Small intestine (tissue), 7 donors: ENCODE measurements around the gene MPZL3. TPM values are rescaled to one million over a fixed set of nuclear protein-coding genes. Genes with fewer than 3 reads are reported as not detected.

Source experiments
- DNase-seq, 2 donors: peaks; one replicate each; pipeline versions ENCODE4 v3.0.0 to v3.0.0-alpha.2; 2013
- FAIRE-seq: peaks from 2 replicates; lab custom pipeline; 2012; peaks lifted over from hg19 to GRCh38; lab: Jason Lieb, UNC
- H3K27ac ChIP-seq, 3 donors: one replicate each; pipeline ENCODE4 v1.5.1; 2013; ENCODE audit warnings: low read length in 2 of 3, mild to moderate bottlenecking in 2 of 3, control low read depth in 1 of 3, inconsistent platforms in 1 of 3, low read depth in 1 of 3, moderate library complexity in 1 of 3
- H3K27me3 ChIP-seq, 3 donors: one replicate each; pipeline ENCODE4 v1.6.1; 2013; ENCODE audit warnings: low read length in 3 of 3, inconsistent platforms in 1 of 3; ENCODE audit not compliant: control insufficient read depth in 3 of 3, insufficient read depth in 3 of 3
- H3K36me3 ChIP-seq, 3 donors: one replicate each; pipeline ENCODE4 v1.6.1; 2013; ENCODE audit warnings: low read length in 3 of 3, inconsistent platforms in 1 of 3, low read depth in 1 of 3, mild to moderate bottlenecking in 1 of 3, moderate library complexity in 1 of 3; ENCODE audit not compliant: control insufficient read depth in 3 of 3, insufficient read depth in 2 of 3
- H3K4me1 ChIP-seq, 3 donors: one replicate each; pipeline ENCODE4 v1.6.1; 2013; ENCODE audit warnings: low read length in 2 of 3, inconsistent platforms in 1 of 3, low read depth in 1 of 3, mild to moderate bottlenecking in 1 of 3, moderate library complexity in 1 of 3; ENCODE audit not compliant: control insufficient read depth in 3 of 3, insufficient read depth in 2 of 3
- H3K4me3 ChIP-seq, 3 donors: one replicate each; pipeline ENCODE4 v1.5.1; 2013; ENCODE audit warnings: low read length in 3 of 3, control low read depth in 1 of 3, inconsistent platforms in 1 of 3, low read depth in 1 of 3, mild to moderate bottlenecking in 1 of 3, moderate library complexity in 1 of 3
- H3K9me3 ChIP-seq, 2 donors: one replicate each; pipeline ENCODE4 v1.6.1; 2013; ENCODE audit warnings: low read depth in 1 of 2, low read length in 1 of 2; ENCODE audit not compliant: control insufficient read depth in 2 of 2, insufficient read depth in 1 of 2
- WGBS, 3 donors: extraction: QIAGEN DNeasy Blood & Tissue Kit; methylation state at CpG; one replicate each; pipeline ENCODE4 v1.1.7; 2013; 5-methylcytosine and 5-hydroxymethylcytosine counted together
- polyA plus RNA-seq, 4 donors: library from polyadenylated mRNA; stranded (reverse) in 3 of 4; unstranded in 1 of 4; fragments of 200-250 nt in 3 of 4; fragments of 120-200 nt in 1 of 4; gene quantifications; one replicate each; pipeline versions ENCODE4 v1.2.1 to v1.2.3, GENCODE V29; 2013
- donor health status: healthy with polysubstance abuse.
- donor health status: control.
- donor health status: control.
- donor health status: Bipolar disorder and iron deficiency.
- donor health status: healthy.

The MPZL3 gene
- polyA plus RNA-seq, 4 donors = 3.0 to 24.9 (median 4.0) TPM

DNA sequence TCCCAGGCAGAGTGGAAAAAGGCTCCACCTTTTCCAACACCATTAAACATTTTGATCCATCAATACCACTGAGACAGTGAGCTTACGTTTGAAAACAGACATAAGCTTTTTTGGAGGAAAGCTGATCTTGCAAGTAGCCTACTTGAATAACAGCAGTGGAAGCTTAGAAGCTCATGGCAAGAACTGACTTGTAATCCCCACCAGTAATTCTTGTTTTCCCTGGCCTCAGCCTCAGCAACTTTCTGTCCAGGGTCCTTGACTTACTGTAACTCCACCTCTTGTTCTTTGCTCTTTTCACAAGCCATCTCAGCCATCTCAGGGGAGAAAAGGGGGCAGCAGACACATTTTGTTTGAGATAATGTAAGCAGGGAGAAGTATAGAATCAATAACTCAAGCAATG lies 24.3 kb upstream of the MPZL3 start:
- WGBS, 3 donors = 68 to 94% (median 82%) methylated on average over 1 of the region's 1 CpG
- Histone ChIP-seq H3K4me1 (peaks cover 0 to 3% (median 3%) of the 10 kb centered on the region in 3 donors), H3K9me3 (no peaks in the 10 kb centered on the region), H3K27me3 (no peaks in the 10 kb centered on the region), H3K4me3 (no peak overlapping the region), H3K36me3 (no peaks in the 10 kb centered on the region), H3K27ac (peak overlapping the region in 1 of 3 donors; percentile 5)
- DNase-seq = no peak
- FAIRE-seq = no peak

DNA sequence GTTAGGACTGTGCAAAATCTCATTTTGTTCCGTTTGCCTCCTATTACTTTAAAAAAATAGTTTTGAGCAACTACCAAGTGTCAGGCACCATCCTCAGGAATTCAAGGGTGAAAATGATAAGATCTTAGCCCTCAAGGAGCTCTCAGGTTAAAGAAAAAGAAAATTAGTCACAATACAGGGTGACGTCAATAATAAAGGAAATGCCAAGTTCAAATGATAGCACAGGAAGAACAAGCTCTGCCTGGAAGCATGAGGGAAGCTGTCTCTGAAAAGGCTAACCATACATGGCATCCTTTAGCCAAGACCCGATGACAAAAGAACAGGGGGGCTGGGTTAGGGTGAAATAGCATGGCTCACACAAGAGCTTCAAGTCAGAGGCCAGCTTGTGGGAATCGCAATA lies 23.0 kb upstream of the MPZL3 start:
- no peak for FAIRE-seq

DNA sequence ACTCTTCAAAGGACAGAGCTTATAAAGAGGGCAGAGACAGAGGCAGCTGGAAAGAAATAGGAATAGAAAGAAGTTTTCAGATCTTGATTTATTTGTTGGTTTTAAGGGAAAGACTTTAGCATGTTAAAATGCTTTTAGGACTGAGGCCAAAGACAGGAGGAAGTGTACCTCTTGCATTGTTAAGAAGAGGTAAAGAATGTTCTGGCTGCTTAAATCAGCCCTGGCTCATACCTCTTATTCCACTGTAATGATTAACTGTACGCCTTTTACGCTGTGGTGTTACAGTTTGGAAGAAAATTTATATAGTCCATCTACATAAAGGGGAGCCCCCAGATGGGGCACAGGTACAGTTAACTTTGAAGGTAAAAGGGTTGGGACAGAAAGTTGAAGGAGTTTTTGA lies 22.0 kb upstream of the MPZL3 start:
- Histone ChIP-seq H3K27me3 (no peaks in the 10 kb centered on the region), H3K27ac (no peak overlapping the region), H3K9me3 (no peaks in the 10 kb centered on the region), H3K4me1 (peaks cover 0 to 6% (median 3%) of the 10 kb centered on the region in 3 donors), H3K4me3 (no peak overlapping the region), H3K36me3 (no peaks in the 10 kb centered on the region)
- no peak for DNase-seq
- FAIRE-seq = no peak
- WGBS, 3 donors = 2 to 54% (median 40%) methylated on average over 2 of the region's 2 CpGs

More for the DNA sequence above, 23.0 kb upstream of the MPZL3 start:
- no peak overlapping the region for H3K27ac ChIP-seq
- H3K4me3 ChIP-seq = no peak overlapping the region
- no peaks in the 10 kb centered on the region for H3K9me3 ChIP-seq
- WGBS, 3 donors = 63 to 75% (median 71%) methylated on average over 4 of the region's 4 CpGs
- no peaks in the 10 kb centered on the region for H3K27me3 ChIP-seq
- no peak for DNase-seq
- H3K36me3 ChIP-seq = no peaks in the 10 kb centered on the region
- peaks cover 0 to 6% (median 3%) of the 10 kb centered on the region in 3 donors for H3K4me1 ChIP-seq

DNA sequence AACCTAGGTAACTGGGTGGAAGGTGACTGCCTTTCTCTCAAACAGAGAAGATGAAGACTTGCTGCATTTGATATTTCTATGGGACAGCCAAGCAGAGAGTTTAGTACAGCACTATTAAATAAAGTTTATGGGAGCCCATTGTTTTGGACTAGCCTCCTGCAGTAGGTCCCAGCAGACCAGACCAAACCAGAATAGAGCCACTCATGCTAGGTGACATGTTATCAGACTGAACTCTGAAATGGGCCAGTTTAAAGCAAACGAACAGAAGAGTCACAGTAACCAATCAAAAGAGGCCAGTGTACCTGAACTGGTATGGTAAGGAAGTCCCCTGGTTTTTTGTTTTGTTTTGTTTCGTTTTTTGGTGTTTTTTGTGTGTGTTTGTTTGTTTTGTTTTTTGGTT lies 19.8 kb upstream of the MPZL3 start:
- DNase-seq (no peak), FAIRE-seq (no peak)
- Histone ChIP-seq H3K4me1 (peaks cover 0 to 6% (median 3%) of the 10 kb centered on the region in 3 donors), H3K27me3 (no peaks in the 10 kb centered on the region), H3K4me3 (no peak overlapping the region), H3K9me3 (no peaks in the 10 kb centered on the region), H3K36me3 (no peaks in the 10 kb centered on the region), H3K27ac (no peak overlapping the region)
- 32 to 59% (median 34%) methylated on average over 2 of the region's 2 CpGs for WGBS, 3 donors

DNA sequence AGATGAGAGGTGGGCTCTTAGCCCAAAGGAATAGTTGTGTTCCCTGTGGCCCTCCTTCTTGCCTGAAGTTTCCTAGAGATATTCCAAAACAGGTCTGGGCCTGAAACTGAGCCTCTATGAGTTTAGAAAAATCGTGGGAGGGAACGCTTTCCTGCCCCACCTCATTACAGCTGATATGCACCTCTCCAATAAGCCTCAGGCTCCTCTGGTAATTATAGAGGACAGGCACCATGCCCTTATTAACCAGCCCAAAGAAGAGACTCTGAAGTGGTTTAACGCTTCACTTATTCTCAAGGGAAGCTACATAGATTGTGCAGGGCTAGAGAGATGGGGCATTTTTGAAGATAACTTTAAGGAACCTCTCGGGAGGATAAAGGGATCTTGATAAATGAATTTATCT lies 15.3 kb upstream of the MPZL3 start:
- no peak overlapping the region for H3K27ac ChIP-seq

DNA sequence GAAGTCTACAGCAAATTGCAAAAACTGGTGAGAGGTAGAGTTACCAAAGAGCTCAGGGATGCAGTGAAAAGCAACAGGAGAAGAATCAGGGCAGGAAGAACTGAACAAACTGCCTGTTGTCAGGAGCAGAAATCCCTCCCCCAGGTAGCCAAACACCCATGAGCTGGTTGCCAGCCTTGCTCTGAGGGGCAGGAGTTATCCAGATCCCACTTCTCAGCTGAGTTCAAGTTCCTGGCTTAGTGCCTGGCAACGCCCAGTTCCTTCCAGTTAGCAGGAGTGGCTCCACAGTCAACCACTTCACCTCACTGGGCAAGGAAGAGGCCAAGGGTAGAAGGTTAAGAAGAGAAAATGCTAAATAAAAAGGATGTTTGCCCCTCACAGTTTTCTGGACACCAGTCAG lies 13.8 kb upstream of the MPZL3 start:
- 20 to 58% (median 44%) methylated on average over 1 of the region's 1 CpG for WGBS, 3 donors
- no peak for FAIRE-seq
- H3K9me3 ChIP-seq = no peaks in the 10 kb centered on the region
- no peak overlapping the region for H3K4me3 ChIP-seq
- peaks cover 0 to 7% (median 0%) of the 10 kb centered on the region in 3 donors for H3K36me3 ChIP-seq
- peak overlapping the region in 1 of 3 donors; percentile 59 for H3K27ac ChIP-seq
- DNase-seq = peak in 1 of 2 donors; percentile 73
- no peaks in the 10 kb centered on the region for H3K27me3 ChIP-seq
- H3K4me1 ChIP-seq = peaks cover 0 to 22% (median 6%) of the 10 kb centered on the region in 3 donors

More for the DNA sequence above, 15.3 kb upstream of the MPZL3 start:
- no peaks in the 10 kb centered on the region for H3K27me3 ChIP-seq
- no peaks in the 10 kb centered on the region for H3K9me3 ChIP-seq
- FAIRE-seq (no peak), DNase-seq (no peak)
- no peak overlapping the region for H3K4me3 ChIP-seq
- 87 to 92% (median 88%) methylated on average over 4 of the region's 4 CpGs for WGBS, 3 donors
- peaks cover 0 to 19% (median 1%) of the 10 kb centered on the region in 3 donors for H3K4me1 ChIP-seq
- peaks cover 0 to 2% (median 0%) of the 10 kb centered on the region in 3 donors for H3K36me3 ChIP-seq

DNA sequence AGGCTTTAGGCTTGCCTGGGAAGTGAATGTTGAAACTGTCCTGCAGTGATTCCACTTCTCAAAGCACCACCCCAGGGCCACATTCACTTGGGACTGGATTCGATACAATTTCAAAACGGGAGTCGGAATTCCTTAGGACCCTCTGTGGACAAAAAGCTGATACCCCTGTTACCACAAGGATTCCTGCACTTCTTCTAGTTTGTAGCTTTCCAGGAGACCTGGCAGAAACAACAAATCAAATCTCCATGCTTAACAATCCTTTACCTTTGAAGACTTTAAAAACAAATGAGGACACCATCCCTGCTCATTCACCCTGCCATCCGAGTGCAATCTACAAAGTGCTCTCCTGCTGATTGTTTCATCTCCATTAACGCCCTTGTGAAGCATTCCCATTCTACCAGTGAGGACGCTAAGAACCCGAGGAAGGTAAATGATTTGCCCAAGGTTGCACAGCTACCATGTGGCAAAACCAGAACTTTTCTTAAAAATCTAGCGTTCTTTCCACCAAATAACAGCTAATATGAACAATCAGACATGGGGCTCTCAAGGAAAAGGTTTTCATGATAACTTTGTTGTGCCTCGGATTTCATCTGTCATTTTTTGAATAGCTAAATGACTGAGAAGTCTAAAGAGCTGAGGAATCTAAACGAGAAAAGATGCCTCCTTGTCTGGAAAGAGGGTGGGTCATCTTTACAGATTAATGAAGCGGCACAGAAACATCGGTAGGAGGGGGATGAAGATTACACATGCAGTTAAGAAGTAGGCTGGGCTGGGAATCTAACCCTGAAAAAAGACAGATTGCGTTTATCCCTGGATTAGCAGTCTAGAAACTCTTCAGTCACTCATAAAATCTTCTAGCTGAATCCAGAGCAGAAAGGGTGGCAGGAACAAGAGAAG lies 12.7 kb upstream of the MPZL3 start:
- Histone ChIP-seq H3K27ac (peak overlapping the region; percentile 12 to 89 (median 82)), H3K9me3 (no peaks in the 10 kb centered on the region), H3K36me3 (peaks cover 0 to 9% (median 0%) of the 10 kb centered on the region in 3 donors), H3K4me1 (peaks cover 0 to 22% (median 6%) of the 10 kb centered on the region in 3 donors), H3K27me3 (no peaks in the 10 kb centered on the region), H3K4me3 (peak overlapping the region in 2 of 3 donors; percentile 5 to 48)
- 36 to 60% (median 54%) methylated on average over 13 of the region's 13 CpGs for WGBS, 3 donors
- FAIRE-seq = no peak
- DNase-seq = peak in 1 of 2 donors; percentile 34

DNA sequence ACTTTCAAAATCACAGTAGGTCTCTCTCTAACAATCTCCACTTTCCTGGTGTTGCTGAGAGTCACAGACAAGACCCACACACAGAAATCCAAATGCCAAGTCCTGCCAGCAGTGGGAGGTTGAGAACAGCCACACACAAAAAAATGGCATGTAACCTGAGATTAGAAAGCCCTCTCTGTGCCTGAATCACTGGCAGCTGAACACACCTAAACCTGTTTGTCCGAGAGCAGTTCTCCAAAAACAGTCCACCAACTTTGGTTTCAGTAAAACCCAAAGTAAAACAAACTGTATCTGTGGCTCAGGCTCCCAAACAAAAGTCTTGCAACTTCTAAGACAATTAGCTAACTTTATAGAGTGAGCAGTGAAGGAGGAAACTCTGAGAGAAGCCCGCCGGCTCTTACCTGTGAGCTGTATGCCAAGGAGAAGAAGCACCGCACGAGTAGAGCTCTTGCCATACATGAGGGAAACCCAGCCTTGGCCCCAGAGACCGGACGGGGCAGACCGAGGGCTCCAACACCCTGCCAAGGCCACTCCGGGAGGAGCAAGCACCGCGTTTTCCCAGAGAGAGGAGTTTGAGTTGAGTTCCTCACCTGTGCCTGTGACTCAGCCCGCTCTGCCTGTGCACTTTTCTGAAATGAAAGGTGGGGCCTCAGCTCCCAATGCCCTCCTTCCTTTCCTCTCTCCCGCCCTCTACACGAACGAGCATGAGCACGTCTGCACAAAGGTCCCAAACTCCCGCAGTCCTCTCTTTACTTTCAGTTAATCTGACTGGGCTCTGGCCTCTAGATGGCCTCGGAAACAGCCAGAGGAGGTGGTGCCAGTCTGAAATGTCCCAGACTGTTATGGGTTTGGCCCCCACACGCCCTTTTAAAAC lies 11.8 kb upstream of the MPZL3 start, which contains the start of gene MPZL2:
Gene MPZL2, minus strand, starts transcription at position 603 of the 874 bp plus-strand sequence. Its CDS starts 144 bp downstream, at position 459.
- no peaks in the 10 kb centered on the region for H3K9me3 ChIP-seq
- FAIRE-seq (no peak), DNase-seq (peak; percentile 82 to 93)
- H3K4me1 ChIP-seq = peaks cover 0 to 22% (median 6%) of the 10 kb centered on the region in 3 donors
- 7 to 10% (median 8%) methylated on average over 19 of the region's 19 CpGs for WGBS, 3 donors
- H3K36me3 ChIP-seq = peaks cover 0 to 9% (median 0%) of the 10 kb centered on the region in 3 donors
- H3K27me3 ChIP-seq = no peaks in the 10 kb centered on the region
- H3K4me3 ChIP-seq = peak within 1 kb of the TSS; percentile 38 to 53 (median 48)
- peak within 1 kb of the TSS; percentile 66 to 89 (median 82) for H3K27ac ChIP-seq
